Dermis microvascular lymphatic vessel endothelial cell (primary cell): ENCODE measurements around the gene DCTN2. TPM values are rescaled to one million over a fixed set of nuclear protein-coding genes. Genes with fewer than 3 reads are reported as not detected.
"Not testable (repeated sequence)": the region's sequence is repeated elsewhere in the genome, so short reads cannot be mapped to it uniquely, and the experiment has no call there.

Experiments
- DNase-seq, 2 donors: peaks; one replicate each; pipeline versions ENCODE4 v3.0.0 to v3.0.0-alpha.2; 2010; ENCODE audit warnings: low read depth in 2 of 2
- total RNA-seq: library from RNA; depleted of rRNA; stranded (reverse); fragments of >200 nt; gene quantifications from 2 replicates; pipeline ENCODE4 v1.2.1, GENCODE V29; 2014

Gene DCTN2
- total RNA-seq, 1 donor from 2014 or later = 75.1 TPM

DNA sequence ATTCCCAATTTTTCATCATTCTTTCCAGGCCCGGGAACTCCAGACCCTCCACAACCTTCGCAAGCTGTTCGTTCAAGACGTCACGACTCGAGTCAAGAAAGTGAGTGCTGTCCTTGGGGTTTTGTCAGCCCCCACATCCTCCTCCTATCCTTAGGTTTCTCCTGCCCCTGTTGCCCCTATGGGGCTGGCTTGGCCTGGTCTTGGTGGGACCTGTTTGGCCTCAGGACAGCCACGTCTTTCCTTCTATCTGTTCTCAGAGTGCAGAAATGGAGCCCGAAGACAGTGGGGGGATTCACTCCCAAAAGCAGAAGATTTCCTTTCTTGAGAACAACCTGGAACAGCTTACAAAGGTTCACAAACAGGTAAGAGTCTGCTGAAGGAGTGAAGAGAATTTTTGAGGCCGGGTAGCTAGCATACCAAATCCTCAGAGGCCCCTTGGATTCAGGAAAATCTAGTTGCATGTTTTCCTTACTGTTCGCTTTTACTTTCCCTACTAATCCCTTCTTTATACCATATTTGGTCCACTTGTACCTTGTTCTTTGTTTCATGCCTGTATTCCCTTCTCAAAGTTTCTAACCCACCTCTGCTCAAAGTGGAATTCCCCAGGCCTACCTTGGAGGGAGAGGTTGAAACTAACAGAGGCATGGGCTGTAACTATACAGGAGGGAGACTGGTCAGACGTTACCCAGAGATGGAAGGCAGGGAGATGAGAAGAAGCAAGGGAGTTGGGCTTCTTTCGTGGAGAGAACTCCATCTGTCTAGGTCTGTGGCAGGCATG lies 31.2 kb upstream of the DCTN2 start:
- no peak for DNase-seq

DNA sequence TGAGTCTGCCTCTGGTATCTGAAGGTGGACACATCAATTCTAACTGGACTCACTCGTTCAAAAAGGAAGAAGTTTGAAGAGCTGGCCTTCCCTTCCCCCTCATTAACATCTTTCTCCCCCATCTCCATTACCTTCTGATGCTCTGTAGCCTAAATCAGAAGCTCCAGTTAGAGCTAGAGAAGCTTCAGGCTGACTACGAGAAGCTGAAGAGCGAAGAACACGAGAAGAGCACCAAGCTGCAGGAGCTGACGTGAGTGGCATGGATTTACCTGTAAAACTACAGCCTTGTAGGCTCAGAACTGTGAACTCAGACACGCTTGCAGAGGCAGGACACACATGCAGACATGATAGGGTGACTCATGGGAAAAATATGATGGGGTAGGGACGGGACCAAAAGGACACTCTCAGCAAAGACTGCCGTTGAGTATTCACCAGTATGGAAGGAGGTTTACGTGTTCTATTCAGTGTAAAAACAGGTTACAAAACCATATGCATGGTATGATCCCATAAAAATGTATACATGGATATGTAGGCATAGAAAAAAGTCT lies 29.7 kb upstream of the DCTN2 start:
- no peak for DNase-seq

DNA sequence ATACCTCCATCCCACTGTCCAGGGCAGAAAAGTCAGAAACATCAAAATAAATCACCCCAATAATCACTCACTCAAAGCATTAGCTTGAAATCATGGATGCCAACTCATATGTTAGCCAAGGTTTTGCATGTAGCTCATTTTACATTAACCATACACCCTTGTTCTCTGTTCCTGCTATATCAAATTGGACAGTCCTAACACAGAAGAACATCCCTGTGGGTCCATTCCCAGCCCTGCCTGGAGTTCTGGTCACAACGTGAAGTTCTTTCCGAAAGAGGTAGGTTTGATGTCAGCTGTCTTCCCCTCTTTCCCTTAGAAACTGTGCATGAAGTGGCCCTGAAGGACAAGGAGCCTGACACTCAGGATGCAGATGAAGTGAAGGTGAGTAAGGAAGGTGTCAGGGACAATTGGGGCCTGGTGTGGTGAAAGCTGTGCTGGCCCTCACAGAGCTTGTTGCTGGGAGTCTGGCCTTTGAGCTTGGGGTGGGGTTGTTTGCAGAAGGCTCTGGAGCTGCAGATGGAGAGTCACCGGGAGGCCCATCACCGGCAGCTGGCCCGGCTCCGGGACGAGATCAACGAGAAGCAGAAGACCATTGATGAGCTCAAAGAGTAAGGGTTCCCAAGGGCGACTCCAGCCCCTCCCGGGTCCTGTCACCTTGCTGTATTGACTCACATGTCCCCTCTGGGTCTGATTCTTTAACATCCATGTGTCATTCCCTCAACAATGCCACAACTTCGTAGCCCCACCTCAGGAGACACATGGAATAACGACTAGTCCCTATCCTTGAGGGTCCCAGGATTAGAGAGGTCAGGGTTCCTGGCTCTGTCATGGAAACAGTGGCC lies 29.0 kb upstream of the DCTN2 start:
- no peak for DNase-seq

DNA sequence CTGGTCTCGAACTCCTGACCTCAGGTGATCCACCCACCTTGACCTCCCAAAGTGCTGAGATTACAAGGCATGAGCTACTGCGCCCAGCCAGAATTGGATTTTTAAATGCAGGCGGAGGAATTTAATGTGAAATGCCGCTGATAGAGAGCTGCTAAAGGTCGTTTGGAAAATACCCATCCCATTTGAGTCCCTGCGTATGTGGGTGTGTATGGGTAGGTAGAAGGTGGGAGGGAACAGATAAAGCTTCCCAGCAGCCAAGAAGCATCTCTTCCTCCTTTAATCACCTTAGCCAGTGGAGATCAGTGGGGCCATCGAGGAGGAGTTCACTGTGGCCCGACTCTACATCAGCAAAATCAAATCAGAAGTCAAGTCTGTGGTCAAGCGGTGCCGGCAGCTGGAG lies 27.8 kb upstream of the DCTN2 start:
- DNase-seq = no peak

DNA sequence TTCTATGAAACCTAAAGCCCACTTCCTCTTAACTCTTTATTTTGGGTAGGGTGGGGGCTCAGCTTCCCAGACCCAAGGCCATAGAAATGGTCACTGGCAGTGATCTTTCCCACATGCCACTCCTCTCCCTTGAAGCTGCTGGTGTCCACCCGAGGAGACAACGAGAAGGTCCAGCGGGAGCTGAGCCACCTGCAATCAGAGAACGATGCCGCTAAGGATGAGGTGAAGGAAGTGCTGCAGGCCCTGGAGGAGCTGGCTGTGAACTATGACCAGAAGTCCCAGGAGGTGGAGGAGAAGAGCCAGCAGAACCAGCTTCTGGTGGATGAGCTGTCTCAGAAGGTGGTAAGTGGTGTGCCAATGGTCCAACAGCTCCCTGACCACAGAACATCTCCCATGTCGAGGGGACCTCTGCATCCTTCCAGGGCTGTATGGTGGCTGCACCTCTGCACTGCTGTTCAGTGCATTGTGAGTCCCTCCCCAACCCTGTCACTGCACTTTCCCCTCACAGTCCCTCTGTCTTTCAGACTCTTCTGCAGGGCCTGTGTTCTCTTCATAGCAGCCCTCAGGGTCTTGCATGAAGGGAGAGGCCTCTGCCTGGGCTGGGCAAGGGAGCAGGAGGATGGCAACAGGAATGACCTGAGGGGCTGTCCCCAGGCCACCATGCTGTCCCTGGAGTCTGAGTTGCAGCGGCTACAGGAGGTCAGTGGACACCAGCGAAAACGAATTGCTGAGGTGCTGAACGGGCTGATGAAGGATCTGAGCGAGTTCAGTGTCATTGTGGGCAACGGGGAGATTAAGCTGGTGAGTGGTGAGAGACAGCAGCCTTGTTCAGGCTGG lies 25.2 kb upstream of the DCTN2 start:
- DNase-seq = no peak

DNA sequence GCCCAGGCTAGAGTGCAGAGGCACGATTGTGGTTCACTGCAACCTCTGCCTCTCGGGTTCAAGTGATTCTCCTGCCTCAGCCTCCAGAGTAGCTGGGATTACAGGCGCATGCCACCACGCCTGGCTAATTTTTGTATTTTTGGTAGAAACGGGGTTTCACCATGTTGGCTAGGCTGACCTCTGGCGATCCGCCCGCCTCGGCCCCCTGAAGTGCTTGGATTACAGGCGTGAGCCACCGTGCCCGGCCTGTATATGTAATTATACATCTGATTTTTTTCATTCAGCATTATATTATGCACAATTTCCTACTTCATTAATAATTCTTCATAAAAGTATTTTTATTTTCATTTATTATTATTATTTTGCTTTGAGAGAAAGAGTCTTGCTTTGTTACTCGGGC lies 23.4 kb upstream of the DCTN2 start:
- DNase-seq = not testable (repeated sequence)

DNA sequence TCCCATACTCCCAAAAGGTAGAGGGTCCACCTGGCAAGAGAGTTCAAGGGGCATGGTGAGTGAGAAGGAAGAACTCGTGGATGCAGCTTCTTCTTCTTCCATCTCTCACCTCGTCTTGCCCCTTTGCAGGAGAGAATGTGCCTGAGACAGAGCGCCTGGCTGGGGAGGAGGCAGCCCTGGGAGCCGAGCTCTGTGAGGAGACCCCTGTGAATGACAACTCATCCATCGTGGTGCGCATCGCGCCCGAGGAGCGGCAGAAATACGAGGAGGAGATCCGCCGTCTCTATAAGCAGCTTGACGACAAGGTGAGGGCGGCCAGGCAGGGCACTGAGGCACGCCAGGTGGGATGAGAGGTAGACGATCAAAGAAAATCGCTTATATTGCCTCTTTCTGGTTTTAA lies 22.9 kb upstream of the DCTN2 start:
- DNase-seq = no peak

DNA sequence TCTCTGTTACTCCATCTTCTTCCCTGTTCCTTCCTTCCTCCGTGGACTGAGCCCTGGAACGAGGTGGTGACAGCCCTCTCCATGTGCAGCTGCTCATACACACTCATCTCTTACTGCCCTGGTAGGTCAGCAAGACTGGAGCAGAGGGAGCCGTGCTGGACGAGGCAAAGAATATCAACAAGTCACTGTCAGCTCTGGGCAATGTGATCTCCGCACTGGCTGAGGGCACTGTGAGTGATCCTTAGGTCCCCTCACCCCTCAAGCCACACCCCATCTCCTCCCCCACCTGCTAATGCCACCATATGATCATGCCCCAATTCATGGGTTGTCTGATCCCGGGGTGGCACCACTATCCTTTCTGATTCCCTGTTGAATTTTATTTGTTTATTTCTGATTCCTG lies 21.8 kb upstream of the DCTN2 start:
- DNase-seq = no peak

DNA sequence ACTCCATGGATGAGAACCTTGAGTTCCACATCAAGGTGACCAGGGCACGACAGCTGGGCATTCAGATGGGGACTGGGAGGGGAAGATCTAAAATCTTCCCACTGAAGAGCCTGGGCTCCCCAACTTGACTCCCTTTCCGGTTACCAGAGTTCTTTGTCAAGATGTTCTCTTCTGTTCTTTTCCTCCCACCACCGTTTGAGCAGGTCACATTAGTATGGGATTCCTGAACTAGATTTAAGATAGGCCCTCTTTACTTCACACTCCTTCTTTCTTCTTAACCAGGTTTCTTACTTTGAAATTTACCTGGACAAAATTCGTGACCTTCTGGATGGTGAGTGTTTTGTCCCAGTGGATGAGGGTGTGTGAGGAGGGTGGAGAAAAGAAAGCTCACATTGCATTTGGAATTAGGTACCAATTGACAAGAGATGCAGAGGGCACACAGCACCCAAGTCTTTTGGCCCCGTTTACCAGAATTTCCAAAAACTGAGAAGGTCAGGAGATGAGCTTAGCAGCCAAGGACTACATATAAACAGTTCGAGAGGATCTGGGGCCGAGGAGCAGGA lies 17.3 kb upstream of the DCTN2 start:
- DNase-seq = no peak

DNA sequence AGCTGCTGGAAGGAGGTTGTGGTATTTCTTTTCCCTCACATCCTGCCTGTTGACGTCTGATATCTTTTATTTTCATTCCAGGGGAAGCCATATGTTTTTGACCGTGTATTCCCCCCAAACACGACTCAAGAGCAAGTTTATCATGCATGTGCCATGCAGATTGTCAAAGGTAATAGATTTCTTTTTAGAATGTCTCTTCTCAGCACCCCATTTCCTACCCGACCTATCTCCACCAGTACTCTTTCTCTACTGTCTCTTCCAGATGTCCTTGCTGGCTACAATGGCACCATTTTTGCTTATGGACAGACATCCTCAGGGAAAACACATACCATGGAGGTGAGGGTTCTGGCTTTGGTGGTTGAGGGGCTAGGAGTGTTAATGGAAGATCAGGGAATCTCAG lies 16.4 kb upstream of the DCTN2 start:
- no peak for DNase-seq

DNA sequence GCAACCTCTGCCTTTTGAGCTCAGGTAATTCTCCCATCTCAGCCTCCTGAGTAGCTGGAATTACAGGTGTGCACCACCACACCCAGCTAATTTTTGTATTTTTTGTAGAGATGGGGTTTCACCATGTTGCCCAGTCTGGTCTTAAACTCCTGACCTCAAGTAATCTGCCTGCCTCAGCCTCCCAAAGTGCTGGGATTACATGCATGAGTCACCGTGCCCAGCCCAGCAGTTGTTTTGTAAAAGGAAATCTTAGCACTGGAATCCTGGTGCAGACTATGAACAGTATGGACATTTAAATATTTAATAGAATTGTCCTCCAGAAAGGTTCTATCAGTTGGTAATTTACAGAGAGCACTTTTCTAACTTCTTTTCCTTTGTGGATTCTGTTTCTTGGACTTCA lies 14.1 kb upstream of the DCTN2 start:
- DNase-seq = not testable (repeated sequence)

DNA sequence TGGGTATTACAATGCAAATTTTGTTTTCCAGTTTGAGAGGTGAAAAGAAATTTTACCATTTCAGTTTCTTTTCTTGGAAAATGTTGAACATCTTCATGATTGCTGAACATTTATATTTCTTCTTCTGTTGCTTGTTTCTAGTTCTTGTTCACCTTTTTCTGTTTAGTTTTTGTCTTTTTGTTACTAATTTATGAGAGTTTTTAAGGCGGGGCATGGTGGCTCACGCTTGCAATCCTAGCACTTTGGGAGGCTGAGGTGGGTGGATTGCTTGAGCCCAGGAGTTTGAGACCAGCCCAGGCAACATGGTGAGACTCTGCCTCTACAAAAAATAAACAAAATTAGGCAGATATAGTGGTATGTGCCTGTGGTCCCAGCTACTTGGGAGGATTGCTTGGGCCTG lies 13.5 kb upstream of the DCTN2 start:
- no peak for DNase-seq

DNA sequence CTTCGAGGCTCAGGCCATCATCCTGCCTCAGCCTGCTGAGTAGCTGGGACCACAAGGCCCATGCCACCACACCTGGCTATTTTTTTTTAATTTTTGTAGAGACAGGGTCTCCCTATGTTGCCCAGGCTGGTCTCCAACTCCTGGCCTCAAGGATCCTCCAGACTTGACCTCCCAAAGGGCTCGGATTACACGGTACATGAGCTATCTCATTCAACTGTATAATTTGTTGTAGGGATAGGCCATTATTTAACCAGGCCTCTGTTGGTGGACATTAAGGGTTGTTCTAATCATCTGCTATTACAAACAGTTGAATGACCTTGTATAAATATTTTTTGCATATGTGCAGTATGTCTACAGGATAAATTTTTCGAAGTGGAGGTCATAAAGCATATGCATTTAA lies 11.9 kb upstream of the DCTN2 start:
- no peak for DNase-seq

DNA sequence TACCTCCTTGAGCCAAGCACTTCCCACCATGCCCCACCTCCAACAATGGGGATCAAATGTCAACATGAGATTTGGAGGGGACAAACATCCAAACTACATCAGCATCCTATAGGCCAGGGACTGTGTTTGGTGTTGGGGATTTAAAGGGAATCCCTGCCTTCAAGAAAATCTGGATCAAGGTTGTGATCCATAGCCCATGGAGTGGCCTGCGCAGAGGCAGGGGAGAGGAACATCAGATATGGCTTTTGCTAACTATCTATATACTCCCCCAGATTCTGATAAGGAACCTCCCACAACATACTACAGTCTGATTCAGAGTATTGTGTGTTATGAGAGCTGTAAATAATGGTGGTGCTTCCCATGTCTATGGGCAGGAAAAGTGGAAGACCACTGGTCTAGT lies 7.9 kb upstream of the DCTN2 start:
- no peak for DNase-seq

DNA sequence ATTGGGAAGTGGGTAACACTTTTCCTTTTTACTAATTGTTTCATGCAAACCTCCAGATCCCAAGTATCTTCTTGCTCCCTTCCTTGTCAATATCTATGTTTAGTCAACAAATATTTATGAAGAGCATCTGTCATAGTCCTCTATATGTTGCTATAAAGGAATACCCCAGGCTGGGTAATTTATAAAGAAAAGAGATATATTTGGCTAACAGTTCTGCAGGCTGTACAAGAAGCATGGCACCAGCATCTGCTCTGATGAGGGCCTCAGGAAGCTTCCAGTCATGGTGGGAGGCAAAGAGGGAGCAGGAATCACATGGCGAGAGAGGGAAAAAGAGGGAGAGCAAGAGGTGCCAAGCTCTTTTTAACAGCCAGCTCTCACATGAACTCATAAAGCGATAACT lies 7.5 kb upstream of the DCTN2 start:
- no peak for DNase-seq

DNA sequence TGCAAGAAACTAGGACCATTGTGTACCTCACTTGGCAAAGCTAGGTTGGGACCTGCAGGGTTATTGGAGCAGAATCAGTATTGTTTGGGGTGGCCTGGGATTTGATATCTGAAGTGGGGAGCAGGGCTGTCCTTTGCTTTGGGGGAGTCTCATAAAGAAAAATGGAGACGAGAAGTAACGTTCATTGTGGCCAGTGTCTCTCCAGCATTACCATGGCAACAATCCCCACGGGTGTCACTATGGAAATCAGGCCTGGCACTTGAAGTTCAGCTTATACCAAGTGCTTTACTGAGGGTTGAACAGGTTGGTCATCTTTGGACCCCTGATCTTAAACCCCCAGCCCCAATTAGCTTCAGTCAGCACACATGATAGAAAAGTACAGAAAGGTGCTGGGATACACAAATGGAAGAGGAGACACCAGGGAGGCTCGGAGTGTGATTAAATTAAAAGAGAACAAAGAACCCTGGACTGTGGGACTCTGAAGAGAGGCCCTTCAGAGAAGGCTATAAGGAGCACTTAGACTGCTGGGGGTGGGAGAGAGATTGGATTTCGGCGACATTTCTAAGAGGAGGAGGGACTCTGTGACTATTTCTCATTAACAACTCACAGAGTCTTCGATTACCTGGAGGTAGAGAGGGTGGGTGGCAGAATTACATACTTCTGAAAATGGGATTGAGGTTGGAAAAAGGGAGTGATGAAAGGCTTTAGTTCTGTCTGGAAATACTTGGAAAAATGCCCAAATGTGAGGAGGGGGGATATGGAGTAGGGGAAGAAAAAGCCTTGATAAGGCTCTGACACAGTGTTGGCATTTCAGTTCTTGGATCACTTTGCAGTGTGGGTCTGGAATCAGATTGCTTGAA lies 6.6 kb upstream of the DCTN2 start:
- DNase-seq = no peak

DNA sequence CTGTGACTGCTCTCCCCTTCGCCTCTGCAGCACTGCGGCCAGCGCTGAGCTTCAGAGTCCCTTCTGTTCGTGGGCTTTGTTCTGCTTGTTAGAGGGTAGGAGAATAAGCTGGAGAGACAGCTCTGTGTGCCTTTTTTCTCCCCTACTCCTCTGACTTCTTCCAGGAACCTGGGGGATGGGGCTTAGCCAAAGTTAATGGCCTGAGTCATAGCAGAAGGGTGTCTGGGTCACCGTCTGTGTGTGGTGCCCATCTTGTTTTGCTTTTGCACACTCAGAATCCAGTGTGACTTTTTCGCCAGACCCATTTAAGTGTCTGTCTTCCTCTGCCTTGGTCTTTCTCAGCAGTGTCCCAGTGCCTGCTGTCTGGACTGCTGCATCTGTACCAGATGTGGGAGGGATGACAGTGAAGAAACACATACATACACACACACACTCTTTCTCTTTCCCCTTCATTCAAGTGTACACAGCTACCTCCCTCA lies 5.9 kb upstream of the DCTN2 start:
- DNase-seq = no peak

DNA sequence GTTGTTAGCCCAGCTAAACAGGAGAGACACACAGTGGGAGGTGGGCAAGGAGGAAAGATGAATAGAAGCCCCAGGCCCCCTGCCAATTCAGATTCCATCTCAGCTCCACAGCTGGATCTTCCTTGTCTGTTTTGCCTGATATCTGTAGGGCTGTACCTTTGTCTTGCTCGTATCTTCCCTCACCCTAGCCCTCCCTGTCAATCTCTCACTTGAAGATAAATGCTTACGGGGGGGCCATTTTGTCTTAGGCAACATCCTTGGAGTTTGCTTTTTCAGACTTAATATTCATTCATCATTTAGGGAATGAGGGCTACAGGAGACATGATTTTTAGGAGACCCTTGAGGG lies 5.3 kb upstream of the DCTN2 start:
- DNase-seq = no peak

DNA sequence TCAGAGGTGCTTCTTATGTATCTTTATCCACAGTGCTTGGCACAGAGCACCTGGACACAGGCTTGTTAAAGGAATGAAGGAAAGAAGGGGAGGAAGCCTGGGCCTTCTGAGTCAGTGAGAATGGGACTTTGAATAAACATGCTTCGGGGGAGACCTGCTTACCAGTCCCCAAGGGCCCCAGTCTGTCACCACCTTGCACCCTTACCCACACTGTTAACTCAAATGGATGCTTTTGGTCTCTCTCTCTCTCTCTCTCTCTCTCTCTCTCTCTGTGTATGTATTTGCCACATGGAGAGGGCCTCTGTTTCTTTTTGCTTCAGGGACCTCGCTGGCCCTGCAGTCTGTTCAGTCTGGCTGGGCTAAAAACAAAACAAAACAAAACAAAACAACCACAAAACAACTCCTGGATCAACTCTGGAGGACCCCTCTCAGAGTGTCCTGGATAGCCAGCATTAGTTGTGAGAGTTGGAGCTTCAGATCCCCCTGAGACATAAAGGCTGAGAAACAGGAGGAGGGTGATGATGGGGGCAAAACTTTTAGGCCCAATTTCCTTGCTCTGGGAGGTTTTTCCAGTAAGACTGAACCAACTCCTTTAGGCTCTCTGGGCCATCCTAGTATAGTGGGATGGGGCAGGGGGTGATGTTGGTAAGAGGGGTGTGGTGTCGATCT lies 4.8 kb upstream of the DCTN2 start:
- DNase-seq = no peak
